ENCODE measurements around the gene ARHGAP21. TPM values are rescaled to one million over a fixed set of nuclear protein-coding genes. Genes with fewer than 3 reads are reported as not detected.

Gene ARHGAP21
- total and polyA plus RNA-seq, 4 donors: 18.8 to 138 (median 46.1) TPM

- H3K27ac ChIP-seq (ENCODE audit: low read depth in 1 of 2, low read length in 1 of 2): no peak overlapping the region
- no peak overlapping the region for H3K4me3 ChIP-seq
- 53 to 91% methylated on average over 1 of the region's 1 CpG for WGBS, 2 donors
- H3K4me1 ChIP-seq (ENCODE audit: control insufficient read depth in 5 of 5, insufficient read depth in 5 of 5, low read length in 5 of 5): peaks cover 0 to 40% (median 8%) of the 10 kb centered on the region in 5 donors
- no peaks in the 10 kb centered on the region for H3K36me3 ChIP-seq (ENCODE audit: control insufficient read depth in 4 of 4, insufficient read depth in 4 of 4, low read length in 4 of 4)
- no peaks in the 10 kb centered on the region for H3K27me3 ChIP-seq (ENCODE audit: control insufficient read depth in 3 of 3, insufficient read depth in 3 of 3, low read length in 2 of 3)
- H3K9me3 ChIP-seq (ENCODE audit: control insufficient read depth in 4 of 4, insufficient read depth in 3 of 4, low read length in 3 of 4): no peaks in the 10 kb centered on the region
- ATAC-seq (ENCODE audit: insufficient read depth, low FRiP score) (no peak), DNase-seq (no peak)
- H3K9ac ChIP-seq (ENCODE audit: insufficient read depth in 1 of 2, low read length in 2 of 2): no peak overlapping the region
- no peak for TF ChIP-seq CTCF (IDR thresholded peaks at IDR 0.05; ENCODE audit: control extremely low read depth, extremely low read depth)
These were observed 10.6 kb downstream of the ARHGAP21 start for GRCh38 chr10:24713086-24713485.

- TF ChIP-seq CTCF (IDR thresholded peaks at IDR 0.05; ENCODE audit: control extremely low read depth, extremely low read depth): no peak
- H3K9me3 ChIP-seq (ENCODE audit: control insufficient read depth in 4 of 4, insufficient read depth in 3 of 4, low read length in 3 of 4): no peaks in the 10 kb centered on the region
- no peak overlapping the region for H3K9ac ChIP-seq (ENCODE audit: insufficient read depth in 1 of 2, low read length in 2 of 2)
- ATAC-seq (ENCODE audit: insufficient read depth, low FRiP score): no peak
- peaks cover 5 to 38% (median 9%) of the 10 kb centered on the region in 5 donors for H3K4me1 ChIP-seq (ENCODE audit: control insufficient read depth in 5 of 5, insufficient read depth in 5 of 5, low read length in 5 of 5)
- H3K27me3 ChIP-seq (ENCODE audit: control insufficient read depth in 3 of 3, insufficient read depth in 3 of 3, low read length in 2 of 3): no peaks in the 10 kb centered on the region
- DNase-seq: no peak
- no peak overlapping the region for H3K27ac ChIP-seq (ENCODE audit: low read depth in 1 of 2, low read length in 1 of 2)
- WGBS, 2 donors: 76 to 87% methylated on average over 2 of the region's 2 CpGs
- H3K4me3 ChIP-seq: no peak overlapping the region
- H3K36me3 ChIP-seq (ENCODE audit: control insufficient read depth in 4 of 4, insufficient read depth in 4 of 4, low read length in 4 of 4): no peaks in the 10 kb centered on the region
These were observed 12.2 kb downstream of the ARHGAP21 start for GRCh38 chr10:24711465-24711864.

- H3K9me3 ChIP-seq (ENCODE audit: control insufficient read depth in 4 of 4, insufficient read depth in 3 of 4, low read length in 3 of 4): no peaks in the 10 kb centered on the region
- no peak for TF ChIP-seq CTCF (IDR thresholded peaks at IDR 0.05; ENCODE audit: control extremely low read depth, extremely low read depth)
- no peaks in the 10 kb centered on the region for H3K27me3 ChIP-seq (ENCODE audit: control insufficient read depth in 3 of 3, insufficient read depth in 3 of 3, low read length in 2 of 3)
- no peaks in the 10 kb centered on the region for H3K36me3 ChIP-seq (ENCODE audit: control insufficient read depth in 4 of 4, insufficient read depth in 4 of 4, low read length in 4 of 4)
- ATAC-seq (ENCODE audit: insufficient read depth, low FRiP score): no peak
- H3K4me3 ChIP-seq: no peak overlapping the region
- H3K4me1 ChIP-seq (ENCODE audit: control insufficient read depth in 5 of 5, insufficient read depth in 5 of 5, low read length in 5 of 5): peaks cover 4 to 36% (median 9%) of the 10 kb centered on the region in 5 donors
- WGBS, 2 donors: 88 to 90% methylated on average over 3 of the region's 3 CpGs
- H3K27ac ChIP-seq (ENCODE audit: low read depth in 1 of 2, low read length in 1 of 2): no peak overlapping the region
- peak in 2 of 3 donors; percentile 26 to 29 for DNase-seq
- no peak overlapping the region for H3K9ac ChIP-seq (ENCODE audit: insufficient read depth in 1 of 2, low read length in 2 of 2)
These were observed 15.6 kb downstream of the ARHGAP21 start for GRCh38 chr10:24708081-24708480.

GRCh38 chr10:24707445-24707844 is 16.2 kb downstream of the ARHGAP21 start:
- WGBS, 2 donors: 80 to 84% methylated on average over 3 of the region's 3 CpGs
- no peak for TF ChIP-seq CTCF (IDR thresholded peaks at IDR 0.05; ENCODE audit: control extremely low read depth, extremely low read depth)

More at GRCh38 chr10:24707445-24707844, 16.2 kb downstream of the ARHGAP21 start:
- DNase-seq (no peak), ATAC-seq (ENCODE audit: insufficient read depth, low FRiP score) (no peak)
- Histone ChIP-seq H3K4me3 (no peak overlapping the region), H3K27me3 (ENCODE audit: control insufficient read depth in 3 of 3, insufficient read depth in 3 of 3, low read length in 2 of 3) (no peaks in the 10 kb centered on the region), H3K4me1 (ENCODE audit: control insufficient read depth in 5 of 5, insufficient read depth in 5 of 5, low read length in 5 of 5) (peaks cover 4 to 35% (median 9%) of the 10 kb centered on the region in 5 donors), H3K36me3 (ENCODE audit: control insufficient read depth in 4 of 4, insufficient read depth in 4 of 4, low read length in 4 of 4) (no peaks in the 10 kb centered on the region), H3K9me3 (ENCODE audit: control insufficient read depth in 4 of 4, insufficient read depth in 3 of 4, low read length in 3 of 4) (no peaks in the 10 kb centered on the region), H3K9ac (ENCODE audit: insufficient read depth in 1 of 2, low read length in 2 of 2) (no peak overlapping the region), H3K27ac (ENCODE audit: low read depth in 1 of 2, low read length in 1 of 2) (no peak overlapping the region)

Data from lung (tissue), 12 donors.